Upper lobe of left lung (tissue), 4 donors: Measurements from ENCODE around the gene MX1.

Experiments
- EP300 ChIP-seq, 4 donors: sonication (generic); formaldehyde crosslinking; IDR thresholded peaks; one replicate each; pipeline ENCODE4 v1.5.1; 2017; ENCODE audit warnings: antibody characterized with exemption in 4 of 4, control low read depth in 2 of 4
- POLR2A ChIP-seq, 4 donors: fragments of 450-650 bp; IDR thresholded peaks; one replicate each; pipeline ENCODE4 v1.5.1; 2016 to 2017; ENCODE audit warnings: antibody characterized with exemption in 4 of 4, mild to moderate bottlenecking in 2 of 4
- POLR2AphosphoS5 ChIP-seq, 2 donors: sonication (generic); formaldehyde crosslinking; IDR thresholded peaks; one replicate each; pipeline ENCODE4 v1.5.1; 2017; ENCODE audit warnings: antibody characterized with exemption in 2 of 2
- TF ChIP-seq, protein P1 (sequence below), 6 experiments: fragments of 450-650 bp in 4 of 6; fragments of 200-600 bp in 2 of 6; sonication (generic) in 2 of 6; IDR thresholded peaks; one replicate each; pipeline ENCODE4 v1.5.1; 2016 to 2019; ENCODE audit warnings: antibody characterized with exemption in 6 of 6

DNA sequence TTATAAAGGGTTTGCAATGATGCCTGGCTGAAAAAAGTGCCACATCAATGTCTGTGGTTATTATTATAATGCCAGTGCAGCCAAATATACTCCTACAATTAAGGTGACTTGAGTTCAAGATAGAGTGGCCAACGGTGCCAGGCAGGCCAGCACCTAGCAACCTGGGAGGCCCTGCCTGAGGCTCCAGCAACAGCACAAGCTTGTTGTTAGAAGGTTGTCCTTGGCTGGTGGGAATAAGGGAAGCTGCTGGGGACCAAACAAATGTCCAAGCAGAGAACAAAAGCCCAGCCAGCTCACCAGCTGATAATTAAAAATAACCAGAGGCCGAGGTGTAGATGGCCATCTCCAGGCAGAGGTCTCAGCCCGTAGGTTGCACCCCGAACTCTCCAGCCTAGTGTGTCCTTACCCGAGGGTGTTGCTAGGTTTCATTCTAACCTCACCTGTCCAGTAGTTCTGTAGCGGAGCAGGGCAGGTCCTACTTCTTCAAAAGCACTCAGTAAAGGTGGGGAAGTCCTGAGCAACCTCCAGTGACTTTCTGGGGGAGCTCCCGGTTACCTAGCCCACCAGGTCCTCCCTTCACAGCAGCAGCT, 80.1 kb downstream of the MX1 start:
- TF ChIP-seq, protein P1, sequence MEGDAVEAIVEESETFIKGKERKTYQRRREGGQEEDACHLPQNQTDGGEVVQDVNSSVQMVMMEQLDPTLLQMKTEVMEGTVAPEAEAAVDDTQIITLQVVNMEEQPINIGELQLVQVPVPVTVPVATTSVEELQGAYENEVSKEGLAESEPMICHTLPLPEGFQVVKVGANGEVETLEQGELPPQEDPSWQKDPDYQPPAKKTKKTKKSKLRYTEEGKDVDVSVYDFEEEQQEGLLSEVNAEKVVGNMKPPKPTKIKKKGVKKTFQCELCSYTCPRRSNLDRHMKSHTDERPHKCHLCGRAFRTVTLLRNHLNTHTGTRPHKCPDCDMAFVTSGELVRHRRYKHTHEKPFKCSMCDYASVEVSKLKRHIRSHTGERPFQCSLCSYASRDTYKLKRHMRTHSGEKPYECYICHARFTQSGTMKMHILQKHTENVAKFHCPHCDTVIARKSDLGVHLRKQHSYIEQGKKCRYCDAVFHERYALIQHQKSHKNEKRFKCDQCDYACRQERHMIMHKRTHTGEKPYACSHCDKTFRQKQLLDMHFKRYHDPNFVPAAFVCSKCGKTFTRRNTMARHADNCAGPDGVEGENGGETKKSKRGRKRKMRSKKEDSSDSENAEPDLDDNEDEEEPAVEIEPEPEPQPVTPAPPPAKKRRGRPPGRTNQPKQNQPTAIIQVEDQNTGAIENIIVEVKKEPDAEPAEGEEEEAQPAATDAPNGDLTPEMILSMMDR (IDR thresholded peaks at IDR 0.05) = no peak
- no peak for TF ChIP-seq POLR2A (IDR thresholded peaks at IDR 0.05)
- no peak for TF ChIP-seq EP300 (IDR thresholded peaks at IDR 0.05)
- TF ChIP-seq POLR2AphosphoS5 (IDR thresholded peaks at IDR 0.05) = no peak
